ENCODE results near the gene PAPPA2.

PAPPA2 gene

GRCh38 chr1:176783309-176783708, 320.3 kb downstream of the PAPPA2 start:
- H4K20me1 ChIP-seq (ENCODE audit: insufficient read depth, low read length) = no peaks in the 10 kb centered on the region
- no peaks in the 10 kb centered on the region for H3K9me2 ChIP-seq (replicated peaks; ENCODE audit: insufficient read depth, low read length)
- no peak overlapping the region for H3K4me2 ChIP-seq (ENCODE audit: low read depth, low read length)
- no peak overlapping the region for H2AFZ ChIP-seq (ENCODE audit: low read length)
- no peaks in the 10 kb centered on the region for H3K79me2 ChIP-seq (ENCODE audit: low read length)
- H3K36me3 ChIP-seq (replicated peaks; ENCODE audit: insufficient read depth, low read length) = no peaks in the 10 kb centered on the region
- H3K4me3 ChIP-seq (ENCODE audit: low read length) = no peak overlapping the region
- TF ChIP-seq CTCF (IDR thresholded peaks at IDR 0.05; ENCODE audit: low read length) = no peak
- no peak for TF ChIP-seq EZH2 (optimal IDR thresholded peaks at IDR 0.05; ENCODE audit: low read depth, low read length)
- TF ChIP-seq EZH2phosphoT487 (IDR thresholded peaks at IDR 0.05; ENCODE audit: low read length) = no peak
- no peak overlapping the region for H3K27ac ChIP-seq (ENCODE audit: low read length)
- H3K4me1 ChIP-seq (ENCODE audit: low read length) = no peaks in the 10 kb centered on the region
- no peaks in the 10 kb centered on the region for H3F3A ChIP-seq (ENCODE audit: insufficient read depth, low read length)
- no peaks in the 10 kb centered on the region for H3K27me3 ChIP-seq (replicated peaks; ENCODE audit: insufficient read depth, low read length)
- no peak for DNase-seq
- no peak overlapping the region for H3K9ac ChIP-seq (ENCODE audit: low read length)
- no peaks in the 10 kb centered on the region for H3K9me3 ChIP-seq (replicated peaks; ENCODE audit: insufficient read depth, low read length)

GRCh38 chr1:176785056-176785455, 322.1 kb downstream of the PAPPA2 start:
- Histone ChIP-seq H3K27me3 (replicated peaks; ENCODE audit: insufficient read depth, low read length) (no peaks in the 10 kb centered on the region), H4K20me1 (ENCODE audit: insufficient read depth, low read length) (no peaks in the 10 kb centered on the region), H3K4me3 (ENCODE audit: low read length) (no peak overlapping the region), H3K36me3 (replicated peaks; ENCODE audit: insufficient read depth, low read length) (no peaks in the 10 kb centered on the region), H3F3A (ENCODE audit: insufficient read depth, low read length) (no peaks in the 10 kb centered on the region), H3K79me2 (ENCODE audit: low read length) (no peaks in the 10 kb centered on the region), H3K4me2 (ENCODE audit: low read depth, low read length) (no peak overlapping the region), H3K9me3 (replicated peaks; ENCODE audit: insufficient read depth, low read length) (no peaks in the 10 kb centered on the region), H3K9me2 (replicated peaks; ENCODE audit: insufficient read depth, low read length) (no peaks in the 10 kb centered on the region), H3K27ac (ENCODE audit: low read length) (no peak overlapping the region), H3K4me1 (ENCODE audit: low read length) (no peaks in the 10 kb centered on the region), H3K9ac (ENCODE audit: low read length) (no peak overlapping the region), H2AFZ (ENCODE audit: low read length) (no peak overlapping the region)
- no peak for DNase-seq
- TF ChIP-seq CTCF (IDR thresholded peaks at IDR 0.05; ENCODE audit: low read length) (no peak), EZH2 (optimal IDR thresholded peaks at IDR 0.05; ENCODE audit: low read depth, low read length) (no peak), EZH2phosphoT487 (IDR thresholded peaks at IDR 0.05; ENCODE audit: low read length) (no peak)

- H3K4me2 ChIP-seq (ENCODE audit: low read depth, low read length) = no peak overlapping the region
- no peaks in the 10 kb centered on the region for H3K4me1 ChIP-seq (ENCODE audit: low read length)
- H3K79me2 ChIP-seq (ENCODE audit: low read length) = no peaks in the 10 kb centered on the region
- no peak overlapping the region for H3K27ac ChIP-seq (ENCODE audit: low read length)
- no peak for DNase-seq
- H3K27me3 ChIP-seq (replicated peaks; ENCODE audit: insufficient read depth, low read length) = no peaks in the 10 kb centered on the region
- H3K9me3 ChIP-seq (replicated peaks; ENCODE audit: insufficient read depth, low read length) = no peaks in the 10 kb centered on the region
- H3K9ac ChIP-seq (ENCODE audit: low read length) = no peak overlapping the region
- no peaks in the 10 kb centered on the region for H3K36me3 ChIP-seq (replicated peaks; ENCODE audit: insufficient read depth, low read length)
- TF ChIP-seq EZH2phosphoT487 (IDR thresholded peaks at IDR 0.05; ENCODE audit: low read length) (no peak), CTCF (IDR thresholded peaks at IDR 0.05; ENCODE audit: low read length) (no peak), EZH2 (optimal IDR thresholded peaks at IDR 0.05; ENCODE audit: low read depth, low read length) (no peak)
- no peak overlapping the region for H3K4me3 ChIP-seq (ENCODE audit: low read length)
- H3F3A ChIP-seq (ENCODE audit: insufficient read depth, low read length) = no peaks in the 10 kb centered on the region
- H3K9me2 ChIP-seq (replicated peaks; ENCODE audit: insufficient read depth, low read length) = no peaks in the 10 kb centered on the region
- no peaks in the 10 kb centered on the region for H4K20me1 ChIP-seq (ENCODE audit: insufficient read depth, low read length)
- no peak overlapping the region for H2AFZ ChIP-seq (ENCODE audit: low read length)
Measured at GRCh38 chr1:176785791-176786190, 322.8 kb downstream of the PAPPA2 start.

Data from MM.1S (cell line).